ENCODE data around the gene GPHN.

- TF ChIP-seq CTCF (IDR thresholded peaks at IDR 0.05) (no peak), POLR2AphosphoS5 (IDR thresholded peaks at IDR 0.05) (no peak)
These were observed 6.4 kb upstream of the GPHN start for GRCh38 chr14:66501592-66501991.
